ENCODE measurements around the gene COL4A2. TPM values are rescaled to one million over a fixed set of nuclear protein-coding genes. Genes with fewer than 3 reads are reported as not detected.

Gene COL4A2
- total and polyA plus RNA-seq, 2 donors (not counting 1 experiment from before 2014, with no cell fraction given) = 0.17 TPM; not detected in 1

DNA sequence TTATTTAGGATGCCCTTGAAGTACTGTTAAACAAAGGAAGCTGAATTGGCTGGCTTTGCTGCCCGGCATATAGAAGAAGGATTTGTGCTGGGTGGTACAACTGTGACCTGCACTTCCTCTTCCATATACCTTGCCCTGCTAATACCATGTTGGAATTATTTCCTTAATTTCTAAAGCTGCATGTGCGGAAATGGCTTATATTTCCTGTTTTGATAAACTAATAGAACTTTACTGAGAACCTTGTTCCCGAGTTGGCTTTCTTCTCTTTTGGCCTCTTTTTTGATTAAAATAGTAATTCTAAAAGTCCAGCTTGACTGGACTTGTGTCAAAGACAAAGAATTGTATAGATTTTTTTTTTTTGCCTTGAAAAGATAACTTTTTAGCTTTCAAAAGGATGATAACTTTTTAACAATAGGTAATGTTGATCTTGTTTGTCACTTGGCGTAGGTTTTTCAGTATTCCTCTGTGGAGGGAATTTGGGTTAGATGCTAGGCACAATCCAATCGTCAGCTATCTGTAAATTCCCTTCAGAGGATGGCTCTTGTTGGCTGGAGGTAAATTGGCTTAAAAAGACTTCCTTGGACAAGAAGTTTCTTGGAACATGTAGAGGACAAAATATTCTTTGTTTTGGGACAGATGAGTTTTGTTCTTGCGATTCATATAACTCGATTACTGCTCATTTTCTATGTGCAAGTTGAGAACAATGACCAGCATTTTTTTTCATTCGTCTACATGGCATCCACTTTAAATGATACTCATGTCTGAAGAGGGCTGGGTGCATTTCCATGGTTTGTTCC is 41.4 kb downstream of the COL4A2 start:
- Mint-ChIP-seq H3K9me3 (ENCODE audit: insufficient read depth) (no peaks in the 10 kb centered on the region), H3K4me3 (no peak overlapping the region), H3K27ac (no peak overlapping the region), H3K4me1 (no peaks in the 10 kb centered on the region), H3K27me3 (peaks cover 16% of the 10 kb centered on the region)
- Histone ChIP-seq H4K20me1 (ENCODE audit: control insufficient read depth, insufficient read depth, low read length, poor library complexity, severe bottlenecking) (no peaks in the 10 kb centered on the region), H3K27ac (ENCODE audit: low read length in 2 of 2) (no peak overlapping the region), H3K79me2 (ENCODE audit: control insufficient read depth, insufficient read depth, low read length) (no peaks in the 10 kb centered on the region), H3K36me3 (replicated peaks in 1 of 2; ENCODE audit: control extremely low read depth in 1 of 2, control insufficient read depth in 1 of 2, extremely low read depth in 1 of 2, insufficient read depth in 2 of 2, low read length in 1 of 2) (no peaks in the 10 kb centered on the region), H3K4me1 (ENCODE audit: control insufficient read depth in 2 of 2, insufficient read depth in 2 of 2, low read length in 2 of 2) (no peaks in the 10 kb centered on the region), H3K27me3 (replicated peaks in 1 of 4; ENCODE audit: control extremely low read depth in 1 of 4, control insufficient read depth in 3 of 4, insufficient read depth in 4 of 4, low read length in 3 of 4) (peaks cover 0 to 3% (median 0%) of the 10 kb centered on the region in 4 experiments), H3K9ac (ENCODE audit: low read length) (no peak overlapping the region), H2AFZ (ENCODE audit: insufficient read depth, low read depth, low read length, poor library complexity, severe bottlenecking) (no peak overlapping the region), H3K4me3 (ENCODE audit: control extremely low read depth in 1 of 5, extremely low read depth in 1 of 5, insufficient read depth in 1 of 5, low read depth in 2 of 5, low read length in 4 of 5) (no peak overlapping the region), H3K9me3 (ENCODE audit: control extremely low read depth in 1 of 3, control insufficient read depth in 2 of 3, insufficient read depth in 1 of 3, low read length in 2 of 3) (peaks cover 0 to under 1% (median 0%) of the 10 kb centered on the region in 3 donors), H3K4me2 (replicated peaks; ENCODE audit: low read depth, low read length, poor library complexity, severe bottlenecking) (no peak overlapping the region)
- CTCF ChIA-PET = no interaction called here
- TF ChIP-seq, protein P1, sequence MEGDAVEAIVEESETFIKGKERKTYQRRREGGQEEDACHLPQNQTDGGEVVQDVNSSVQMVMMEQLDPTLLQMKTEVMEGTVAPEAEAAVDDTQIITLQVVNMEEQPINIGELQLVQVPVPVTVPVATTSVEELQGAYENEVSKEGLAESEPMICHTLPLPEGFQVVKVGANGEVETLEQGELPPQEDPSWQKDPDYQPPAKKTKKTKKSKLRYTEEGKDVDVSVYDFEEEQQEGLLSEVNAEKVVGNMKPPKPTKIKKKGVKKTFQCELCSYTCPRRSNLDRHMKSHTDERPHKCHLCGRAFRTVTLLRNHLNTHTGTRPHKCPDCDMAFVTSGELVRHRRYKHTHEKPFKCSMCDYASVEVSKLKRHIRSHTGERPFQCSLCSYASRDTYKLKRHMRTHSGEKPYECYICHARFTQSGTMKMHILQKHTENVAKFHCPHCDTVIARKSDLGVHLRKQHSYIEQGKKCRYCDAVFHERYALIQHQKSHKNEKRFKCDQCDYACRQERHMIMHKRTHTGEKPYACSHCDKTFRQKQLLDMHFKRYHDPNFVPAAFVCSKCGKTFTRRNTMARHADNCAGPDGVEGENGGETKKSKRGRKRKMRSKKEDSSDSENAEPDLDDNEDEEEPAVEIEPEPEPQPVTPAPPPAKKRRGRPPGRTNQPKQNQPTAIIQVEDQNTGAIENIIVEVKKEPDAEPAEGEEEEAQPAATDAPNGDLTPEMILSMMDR (IDR thresholded peaks at IDR 0.05) = no peak
- no peak for TF ChIP-seq EZH2 (IDR thresholded peaks at IDR 0.05; ENCODE audit: borderline replicate concordance, insufficient read depth, low read depth, low read length, poor library complexity, severe bottlenecking)
- DNase-seq = no peak
- WGBS (ENCODE audit: insufficient coverage) = 89% methylated on average over 1 of the region's 8 CpGs
- intact Hi-C loops (cut with micrococcal nuclease) = no loop called here
- POLR2A ChIA-PET = no interaction called here
- no peak for ATAC-seq (ENCODE audit: low read depth)

DNA sequence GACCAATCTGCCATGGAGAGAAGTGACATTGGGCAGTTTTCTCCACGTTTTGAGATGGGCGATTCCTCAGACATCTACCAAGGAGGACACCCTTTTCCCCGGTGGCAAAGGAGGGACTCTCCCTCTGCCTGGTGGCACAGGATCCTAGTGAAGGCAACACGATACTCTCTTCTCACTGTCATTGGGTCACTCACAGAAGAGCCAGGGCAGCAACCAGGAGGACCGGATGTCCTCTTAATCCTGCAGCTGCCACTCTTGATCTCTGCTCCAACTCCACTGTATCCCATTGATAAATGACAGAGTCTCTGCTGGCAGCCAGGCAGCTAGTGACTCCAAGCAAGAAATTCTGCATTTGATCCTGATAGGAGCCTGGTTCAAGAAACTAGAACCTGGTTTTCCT is 42.2 kb downstream of the COL4A2 start:
- no peak for TF ChIP-seq EZH2 (IDR thresholded peaks at IDR 0.05; ENCODE audit: borderline replicate concordance, insufficient read depth, low read depth, low read length, poor library complexity, severe bottlenecking)
- TF ChIP-seq, protein P1 (IDR thresholded peaks at IDR 0.05) = no peak
- H3K9ac ChIP-seq (ENCODE audit: low read length) = no peak overlapping the region
- H3K27me3 ChIP-seq (replicated peaks in 1 of 4; ENCODE audit: control extremely low read depth in 1 of 4, control insufficient read depth in 3 of 4, insufficient read depth in 4 of 4, low read length in 3 of 4) = peaks cover 0 to 3% (median 0%) of the 10 kb centered on the region in 4 experiments
- no peak for ATAC-seq (ENCODE audit: low read depth)
- no peak overlapping the region for H3K4me3 ChIP-seq (ENCODE audit: control extremely low read depth in 1 of 5, extremely low read depth in 1 of 5, insufficient read depth in 1 of 5, low read depth in 2 of 5, low read length in 4 of 5)
- no peak overlapping the region for H2AFZ ChIP-seq (ENCODE audit: insufficient read depth, low read depth, low read length, poor library complexity, severe bottlenecking)
- no peaks in the 10 kb centered on the region for H3K36me3 ChIP-seq (replicated peaks in 1 of 2; ENCODE audit: control extremely low read depth in 1 of 2, control insufficient read depth in 1 of 2, extremely low read depth in 1 of 2, insufficient read depth in 2 of 2, low read length in 1 of 2)
- Mint-ChIP-seq H3K27ac (no peak overlapping the region), H3K4me1 (no peaks in the 10 kb centered on the region), H3K4me3 (no peak overlapping the region), H3K27me3 (peaks cover 16% of the 10 kb centered on the region), H3K9me3 (ENCODE audit: insufficient read depth) (no peaks in the 10 kb centered on the region)
- CTCF ChIA-PET = no interaction called here
- 89% methylated on average over 5 of the region's 5 CpGs for WGBS (ENCODE audit: insufficient coverage)
- no peak overlapping the region for H3K27ac ChIP-seq (ENCODE audit: low read length in 2 of 2)
- DNase-seq = no peak
- H3K9me3 ChIP-seq (ENCODE audit: control extremely low read depth in 1 of 3, control insufficient read depth in 2 of 3, insufficient read depth in 1 of 3, low read length in 2 of 3) = no peaks in the 10 kb centered on the region
- POLR2A ChIA-PET = no interaction called here
- no peaks in the 10 kb centered on the region for H3K4me1 ChIP-seq (ENCODE audit: control insufficient read depth in 2 of 2, insufficient read depth in 2 of 2, low read length in 2 of 2)
- intact Hi-C loops (cut with micrococcal nuclease) = no loop called here
- no peak overlapping the region for H3K4me2 ChIP-seq (replicated peaks; ENCODE audit: low read depth, low read length, poor library complexity, severe bottlenecking)
- H3K79me2 ChIP-seq (ENCODE audit: control insufficient read depth, insufficient read depth, low read length) = no peaks in the 10 kb centered on the region
- no peaks in the 10 kb centered on the region for H4K20me1 ChIP-seq (ENCODE audit: control insufficient read depth, insufficient read depth, low read length, poor library complexity, severe bottlenecking)

Data from B cell (primary cell).